OCI-LY3 (cell line): Measurements from ENCODE around the gene ANO8.

Source experiments
- CTCF ChIP-seq: fragments of 200-600, 300-600 bp; sonication (generic); IDR thresholded peaks from 2 replicates; pipeline ENCODE4 v1.5.1; 2014; ENCODE audit warnings: antibody characterized with exemption, low read length, low read depth
- EZH2phosphoT487 ChIP-seq: fragments of 200-600 bp; shearing (Covaris generic); IDR thresholded peaks from 2 replicates; pipeline ENCODE4 v1.6.1; 2018; ENCODE audit warnings: antibody characterized with exemption, mixed run types, low read depth

GRCh38 chr19:17292301-17293074 is 42.2 kb downstream of the ANO8 start:
- TF ChIP-seq CTCF (peak; percentile 78), EZH2phosphoT487 (no peak)
